CD14-positive monocyte (primary cell): ENCODE data around the gene DAD1. TPM values are rescaled to one million over a fixed set of nuclear protein-coding genes. Genes with fewer than 3 reads are reported as not detected.
A peak's percentile ranks its signal among the peaks of the same experiment; 100 is the strongest.

Source experiments
- DNase-seq, 3 donors: peaks; one replicate each; pipeline ENCODE4 v3.0.0-alpha.2; 2011 to 2022
- H2AFZ ChIP-seq: 2 replicates; pipeline ENCODE4 v1.6.0; 2012; ENCODE audit warnings: mild to moderate bottlenecking, low read depth, low read length, inconsistent platforms; ENCODE audit not compliant: insufficient read depth, poor library complexity, severe bottlenecking
- H3K27ac ChIP-seq, 2 donors: 1 replicate in 1 of 2; 2 replicates in 1 of 2; pipeline ENCODE4 v1.5.1; 2012 to 2013; ENCODE audit warnings: low read length in 2 of 2, control low read depth in 1 of 2, inconsistent platforms in 1 of 2, low read depth in 1 of 2, mild to moderate bottlenecking in 1 of 2
- H3K27me3 ChIP-seq, 2 donors: one replicate each; pipeline versions ENCODE4 v1.6.0 to v1.6.1; 2011 to 2013; ENCODE audit warnings: low read length in 2 of 2; ENCODE audit not compliant: control insufficient read depth in 2 of 2, insufficient read depth in 2 of 2
- H3K36me3 ChIP-seq, 2 donors: replicated peaks in 1 of 2; 1 replicate in 1 of 2; 2 replicates in 1 of 2; pipeline versions ENCODE4 v1.5.1 to v1.6.1; 2012 to 2013; ENCODE audit warnings: low read length in 2 of 2, control low read depth in 1 of 2, inconsistent platforms in 1 of 2, mild to moderate bottlenecking in 1 of 2; ENCODE audit not compliant: insufficient read depth in 2 of 2, control insufficient read depth in 1 of 2
- H3K4me1 ChIP-seq, 2 donors: 1 replicate in 1 of 2; 2 replicates in 1 of 2; pipeline versions ENCODE4 v1.5.1 to v1.6.1; 2012 to 2013; ENCODE audit warnings: low read length in 2 of 2, control low read depth in 1 of 2, inconsistent platforms in 1 of 2, mild to moderate bottlenecking in 1 of 2, moderate library complexity in 1 of 2; ENCODE audit not compliant: insufficient read depth in 2 of 2, control insufficient read depth in 1 of 2
- H3K4me2 ChIP-seq: replicated peaks from 2 replicates; pipeline ENCODE3; 2012; ENCODE audit warnings: low read length, moderate library complexity, mild to moderate bottlenecking; ENCODE audit not compliant: poor library complexity, severe bottlenecking; ENCODE audit errors: extremely low read depth
- H3K4me3 ChIP-seq, 3 experiments: fragments of 200-600 bp in 1 of 3; sonication (generic) in 1 of 3; replicated peaks in 1 of 3; 1 replicate in 2 of 3; 2 replicates in 1 of 3; pipeline ENCODE4 v1.5.1; 2011 to 2013; ENCODE audit warnings: low read length in 3 of 3, mild to moderate bottlenecking in 3 of 3, control low read depth in 2 of 3, low read depth in 2 of 3, inconsistent platforms in 1 of 3, moderate library complexity in 1 of 3
- H3K79me2 ChIP-seq: 2 replicates; pipeline ENCODE4 v1.6.0; 2012; ENCODE audit warnings: mild to moderate bottlenecking, control low read depth, inconsistent platforms, low read length, moderate library complexity; ENCODE audit not compliant: insufficient read depth
- H3K9ac ChIP-seq: 2 replicates; pipeline ENCODE4 v1.6.0; 2017; ENCODE audit warnings: low read length, mild to moderate bottlenecking; ENCODE audit not compliant: insufficient read depth, poor library complexity, severe bottlenecking
- H3K9me3 ChIP-seq, 2 donors: replicated peaks in 1 of 2; 1 replicate in 1 of 2; 2 replicates in 1 of 2; pipeline versions ENCODE4 v1.5.1 to v1.6.1; 2012 to 2013; ENCODE audit warnings: low read length in 2 of 2, control low read depth in 1 of 2; ENCODE audit not compliant: control insufficient read depth in 1 of 2, insufficient read depth in 1 of 2
- H4K20me1 ChIP-seq: 2 replicates; pipeline ENCODE4 v1.6.0; 2012; ENCODE audit warnings: mild to moderate bottlenecking, low read length, control low read depth, moderate library complexity; ENCODE audit not compliant: insufficient read depth
- H3K27ac Mint-ChIP-seq, 7 donors: one replicate each; pipeline ENCODE4 v1.8.0; 2020; ENCODE audit warnings: mild to moderate bottlenecking in 7 of 7, mixed read lengths in 7 of 7, moderate library complexity in 6 of 7, inconsistent platforms in 2 of 7
- H3K27me3 Mint-ChIP-seq, 3 donors: one replicate each; pipeline ENCODE4 v1.8.0; 2021 to 2022; ENCODE audit warnings: low read depth in 3 of 3, mild to moderate bottlenecking in 3 of 3, mixed read lengths in 3 of 3, moderate library complexity in 3 of 3, inconsistent platforms in 1 of 3
- H3K36me3 Mint-ChIP-seq, 2 donors: one replicate each; pipeline ENCODE4 v1.8.0; 2020; ENCODE audit warnings: mixed read lengths in 2 of 2, inconsistent platforms in 1 of 2, mild to moderate bottlenecking in 1 of 2
- H3K4me1 Mint-ChIP-seq: one replicate; pipeline ENCODE4 v1.8.0; 2020; ENCODE audit warnings: mild to moderate bottlenecking, mixed read lengths
- H3K4me3 Mint-ChIP-seq, 2 donors: one replicate each; pipeline ENCODE4 v1.8.0; 2020; ENCODE audit warnings: mild to moderate bottlenecking in 2 of 2, mixed read lengths in 2 of 2, moderate library complexity in 1 of 2
- H3K9me3 Mint-ChIP-seq, 7 donors: one replicate each; pipeline ENCODE4 v1.8.0; 2020 to 2022; ENCODE audit warnings: mixed read lengths in 7 of 7, mild to moderate bottlenecking in 6 of 7, moderate library complexity in 6 of 7, inconsistent platforms in 2 of 7
- WGBS: methylation state at CpG from one replicate; pipeline ENCODE4 v1.1.5; 2013; ENCODE audit warnings: missing lambda C conversion rate; ENCODE audit not compliant: insufficient coverage; 5-methylcytosine and 5-hydroxymethylcytosine counted together
- intact Hi-C, 2 donors: fragments of 100-400 bp; cut with micrococcal nuclease; formaldehyde crosslinking; loops; one replicate each; pipeline versions ENCODE4 v1.15.0 to v1.15.1; 2023
- polyA plus RNA-seq, 3 donors: library from polyadenylated mRNA; depleted of rRNA in 1 of 3; unstranded in 2 of 3; stranded (reverse) in 1 of 3; fragments of 300-500 nt in 2 of 3; fragments of >200 nt in 1 of 3; fragmentation: Illumina TruSeq in 2 of 3; gene quantifications; 1 replicate in 2 of 3; 2 replicates in 1 of 3; pipeline ENCODE4 v1.2.3, GENCODE V29; 2012 to 2021
- TF ChIP-seq, protein P1 (sequence below): fragments of 200-600 bp; IDR thresholded peaks from one replicate; pipeline ENCODE4 v1.8.0; 2022; ENCODE audit warnings: antibody characterized with exemption, mild to moderate bottlenecking

Gene DAD1
- polyA plus RNA-seq, 3 donors: 126 to 444 (median 440) TPM

DNA sequence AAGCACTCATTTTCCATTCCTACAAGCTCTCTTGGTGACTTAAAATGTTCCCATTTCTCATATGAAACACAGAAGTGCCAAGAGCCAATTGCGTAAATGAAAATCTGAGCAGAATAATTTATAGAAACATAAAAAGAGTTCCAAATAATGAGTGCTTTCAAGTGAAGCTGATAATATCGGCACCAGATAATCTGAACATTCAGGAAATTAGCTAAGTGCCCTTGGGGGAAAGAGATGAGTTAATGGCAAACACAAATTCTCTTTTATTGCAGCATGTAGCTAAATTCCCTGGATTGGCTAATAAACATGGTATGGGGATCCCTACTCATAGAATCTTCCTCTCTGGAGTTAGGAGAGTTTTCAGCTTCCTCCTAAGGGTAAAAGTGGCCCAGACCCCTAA lies 46.7 kb downstream of the DAD1 start:
- H3K4me1 Mint-ChIP-seq: peaks cover 5% of the 10 kb centered on the region
- H3K9me3 ChIP-seq: no peaks in the 10 kb centered on the region
- no peaks in the 10 kb centered on the region for H3K79me2 ChIP-seq
- intact Hi-C loops: no loop called here
- no peak overlapping the region for H3K27ac ChIP-seq
- peaks cover 0 to 2% of the 10 kb centered on the region in 2 donors for H3K36me3 Mint-ChIP-seq
- DNase-seq: no peak
- no peaks in the 10 kb centered on the region for H3K4me1 ChIP-seq
- WGBS: no CpG with 5 or more reads among the region's 2 CpGs
- no peak overlapping the region for H3K27ac Mint-ChIP-seq
- H3K9me3 Mint-ChIP-seq: no peaks in the 10 kb centered on the region
- H4K20me1 ChIP-seq: no peaks in the 10 kb centered on the region
- H3K36me3 ChIP-seq: no peaks in the 10 kb centered on the region
- H3K4me3 Mint-ChIP-seq: no peak overlapping the region
- no peak overlapping the region for H3K4me2 ChIP-seq
- H2AFZ ChIP-seq: no peak overlapping the region
- TF ChIP-seq, protein P1, sequence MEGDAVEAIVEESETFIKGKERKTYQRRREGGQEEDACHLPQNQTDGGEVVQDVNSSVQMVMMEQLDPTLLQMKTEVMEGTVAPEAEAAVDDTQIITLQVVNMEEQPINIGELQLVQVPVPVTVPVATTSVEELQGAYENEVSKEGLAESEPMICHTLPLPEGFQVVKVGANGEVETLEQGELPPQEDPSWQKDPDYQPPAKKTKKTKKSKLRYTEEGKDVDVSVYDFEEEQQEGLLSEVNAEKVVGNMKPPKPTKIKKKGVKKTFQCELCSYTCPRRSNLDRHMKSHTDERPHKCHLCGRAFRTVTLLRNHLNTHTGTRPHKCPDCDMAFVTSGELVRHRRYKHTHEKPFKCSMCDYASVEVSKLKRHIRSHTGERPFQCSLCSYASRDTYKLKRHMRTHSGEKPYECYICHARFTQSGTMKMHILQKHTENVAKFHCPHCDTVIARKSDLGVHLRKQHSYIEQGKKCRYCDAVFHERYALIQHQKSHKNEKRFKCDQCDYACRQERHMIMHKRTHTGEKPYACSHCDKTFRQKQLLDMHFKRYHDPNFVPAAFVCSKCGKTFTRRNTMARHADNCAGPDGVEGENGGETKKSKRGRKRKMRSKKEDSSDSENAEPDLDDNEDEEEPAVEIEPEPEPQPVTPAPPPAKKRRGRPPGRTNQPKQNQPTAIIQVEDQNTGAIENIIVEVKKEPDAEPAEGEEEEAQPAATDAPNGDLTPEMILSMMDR: no peak
- H3K27me3 ChIP-seq: no peaks in the 10 kb centered on the region
- H3K9ac ChIP-seq: no peak overlapping the region
- peaks cover 0 to 1% (median 1%) of the 10 kb centered on the region in 3 donors for H3K27me3 Mint-ChIP-seq
- no peak overlapping the region for H3K4me3 ChIP-seq

DNA sequence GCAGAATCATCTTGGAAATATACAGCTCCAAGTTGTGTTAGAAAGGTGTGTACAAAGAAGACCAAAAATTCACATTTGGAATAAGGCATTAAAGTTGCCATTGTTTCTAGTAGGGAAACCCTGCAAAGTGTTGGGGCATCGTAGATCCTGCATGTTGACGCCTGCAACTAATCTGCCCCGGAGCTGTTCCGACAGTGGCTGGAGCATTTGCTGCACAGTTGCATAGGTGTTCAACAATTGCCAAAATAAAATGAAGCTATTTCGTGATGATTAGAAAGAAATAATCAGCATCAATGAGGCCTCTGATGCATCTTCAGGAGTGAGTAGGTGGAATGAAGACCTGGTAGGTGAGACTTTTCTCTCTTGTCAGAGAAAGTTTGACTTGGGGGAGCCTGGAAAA lies 47.3 kb downstream of the DAD1 start:
- Histone ChIP-seq H3K79me2 (no peaks in the 10 kb centered on the region), H3K9me3 (no peaks in the 10 kb centered on the region), H3K4me3 (no peak overlapping the region), H3K4me1 (no peaks in the 10 kb centered on the region), H3K27me3 (no peaks in the 10 kb centered on the region), H3K9ac (no peak overlapping the region), H2AFZ (no peak overlapping the region), H4K20me1 (no peaks in the 10 kb centered on the region), H3K27ac (no peak overlapping the region), H3K4me2 (no peak overlapping the region), H3K36me3 (no peaks in the 10 kb centered on the region)
- Mint-ChIP-seq H3K4me3 (no peak overlapping the region), H3K27ac (peak overlapping the region in 1 of 7 donors; percentile 32), H3K4me1 (peaks cover 9% of the 10 kb centered on the region), H3K36me3 (peaks cover 0 to 2% of the 10 kb centered on the region in 2 donors), H3K9me3 (no peaks in the 10 kb centered on the region), H3K27me3 (peaks cover 0 to 1% (median 1%) of the 10 kb centered on the region in 3 donors)
- WGBS: 93% methylated on average over 3 of the region's 5 CpGs
- TF ChIP-seq, protein P1: no peak
- DNase-seq: no peak
- intact Hi-C loops: no loop called here
